HL-60 (cell line): ENCODE data around the gene ARHGAP18.

ENCODE experiments used
- DNase-seq, 2 experiments: peaks; one replicate each; pipeline ENCODE4 v3.0.0-alpha.2; 2010 to 2020; ENCODE audit warnings: low read depth in 1 of 2, low spot score in 1 of 2
- H3K27ac ChIP-seq: fragments of 250-450 bp; sonication (Bioruptor Pico); replicated peaks from 2 replicates; pipeline ENCODE4 v1.5.1; 2020; ENCODE audit warnings: mild to moderate bottlenecking, moderate library complexity
- H3K27me3 ChIP-seq: fragments of 250-450 bp; sonication (Bioruptor Pico); 2 replicates; pipeline ENCODE4 v1.5.1; 2021; ENCODE audit warnings: mild to moderate bottlenecking, moderate library complexity; ENCODE audit not compliant: insufficient read depth, poor library complexity, severe bottlenecking
- H3K4me3 ChIP-seq: replicated peaks from 2 replicates; pipeline ENCODE4 v1.5.1; 2011; ENCODE audit warnings: mild to moderate bottlenecking, control low read depth, low read length; ENCODE audit not compliant: insufficient read depth
- GABPA ChIP-seq: IDR thresholded peaks from 2 replicates; pipeline ENCODE4 v1.6.1; 2012; ENCODE audit warnings: low read depth
- POLR2AphosphoS5 ChIP-seq: IDR thresholded peaks from 2 replicates; pipeline ENCODE4 v1.6.1; 2012; ENCODE audit warnings: low read depth
- SPI1 ChIP-seq: IDR thresholded peaks from 2 replicates; pipeline ENCODE4 v1.6.1; 2012; ENCODE audit warnings: low read depth, mild to moderate bottlenecking, borderline replicate concordance
- TF ChIP-seq, protein P1 (sequence below): IDR thresholded peaks from 2 replicates; pipeline ENCODE4 v1.6.1; 2012; ENCODE audit warnings: low read depth; ENCODE audit not compliant: insufficient replicate concordance
- TF ChIP-seq, protein P2 (sequence below): IDR thresholded peaks from one replicate; pipeline ENCODE4 v1.5.1; 2011; ENCODE audit warnings: low read length, control low read depth, inconsistent platforms; ENCODE audit not compliant: insufficient read depth

Gene ARHGAP18

DNA sequence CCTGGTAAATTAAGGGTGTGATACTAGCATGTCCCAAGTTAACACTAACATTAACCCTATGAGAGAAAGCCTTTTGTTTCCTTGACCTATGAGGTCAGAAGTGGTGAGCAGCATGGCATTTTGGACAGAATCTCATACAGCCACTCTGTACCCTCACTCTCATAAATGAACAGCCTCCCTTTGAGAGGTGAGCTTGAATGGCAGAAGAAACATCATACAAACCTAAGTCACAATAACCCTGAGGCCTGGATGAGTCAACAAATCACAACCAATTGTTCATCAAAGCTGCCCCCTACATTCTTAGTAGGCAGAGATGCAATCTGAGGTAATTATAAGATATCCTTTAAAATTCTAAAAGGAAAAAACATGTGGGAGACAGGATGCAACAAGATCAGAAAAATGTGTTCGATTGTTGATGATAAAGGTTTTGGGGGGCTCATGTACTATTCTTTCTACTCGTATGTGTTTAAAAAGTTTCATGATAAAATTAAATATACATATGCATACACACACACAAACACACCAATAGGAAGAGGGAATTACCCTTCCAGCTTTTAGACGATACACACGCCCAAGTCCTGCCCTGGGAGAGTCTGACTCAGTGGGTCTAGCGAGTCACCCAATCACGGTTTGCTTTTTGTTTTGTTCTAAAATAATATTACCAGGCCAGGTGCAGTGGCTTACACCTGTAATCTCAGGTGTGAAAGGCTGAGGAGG, 117.3 kb downstream of the ARHGAP18 start:
- H3K27me3 ChIP-seq: no peaks in the 10 kb centered on the region
- no peak overlapping the region for H3K27ac ChIP-seq
- TF ChIP-seq GABPA: no peak
- TF ChIP-seq, protein P1, sequence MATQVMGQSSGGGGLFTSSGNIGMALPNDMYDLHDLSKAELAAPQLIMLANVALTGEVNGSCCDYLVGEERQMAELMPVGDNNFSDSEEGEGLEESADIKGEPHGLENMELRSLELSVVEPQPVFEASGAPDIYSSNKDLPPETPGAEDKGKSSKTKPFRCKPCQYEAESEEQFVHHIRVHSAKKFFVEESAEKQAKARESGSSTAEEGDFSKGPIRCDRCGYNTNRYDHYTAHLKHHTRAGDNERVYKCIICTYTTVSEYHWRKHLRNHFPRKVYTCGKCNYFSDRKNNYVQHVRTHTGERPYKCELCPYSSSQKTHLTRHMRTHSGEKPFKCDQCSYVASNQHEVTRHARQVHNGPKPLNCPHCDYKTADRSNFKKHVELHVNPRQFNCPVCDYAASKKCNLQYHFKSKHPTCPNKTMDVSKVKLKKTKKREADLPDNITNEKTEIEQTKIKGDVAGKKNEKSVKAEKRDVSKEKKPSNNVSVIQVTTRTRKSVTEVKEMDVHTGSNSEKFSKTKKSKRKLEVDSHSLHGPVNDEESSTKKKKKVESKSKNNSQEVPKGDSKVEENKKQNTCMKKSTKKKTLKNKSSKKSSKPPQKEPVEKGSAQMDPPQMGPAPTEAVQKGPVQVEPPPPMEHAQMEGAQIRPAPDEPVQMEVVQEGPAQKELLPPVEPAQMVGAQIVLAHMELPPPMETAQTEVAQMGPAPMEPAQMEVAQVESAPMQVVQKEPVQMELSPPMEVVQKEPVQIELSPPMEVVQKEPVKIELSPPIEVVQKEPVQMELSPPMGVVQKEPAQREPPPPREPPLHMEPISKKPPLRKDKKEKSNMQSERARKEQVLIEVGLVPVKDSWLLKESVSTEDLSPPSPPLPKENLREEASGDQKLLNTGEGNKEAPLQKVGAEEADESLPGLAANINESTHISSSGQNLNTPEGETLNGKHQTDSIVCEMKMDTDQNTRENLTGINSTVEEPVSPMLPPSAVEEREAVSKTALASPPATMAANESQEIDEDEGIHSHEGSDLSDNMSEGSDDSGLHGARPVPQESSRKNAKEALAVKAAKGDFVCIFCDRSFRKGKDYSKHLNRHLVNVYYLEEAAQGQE: no peak
- TF ChIP-seq SPI1: no peak
- no peak for TF ChIP-seq POLR2AphosphoS5
- TF ChIP-seq, protein P2, sequence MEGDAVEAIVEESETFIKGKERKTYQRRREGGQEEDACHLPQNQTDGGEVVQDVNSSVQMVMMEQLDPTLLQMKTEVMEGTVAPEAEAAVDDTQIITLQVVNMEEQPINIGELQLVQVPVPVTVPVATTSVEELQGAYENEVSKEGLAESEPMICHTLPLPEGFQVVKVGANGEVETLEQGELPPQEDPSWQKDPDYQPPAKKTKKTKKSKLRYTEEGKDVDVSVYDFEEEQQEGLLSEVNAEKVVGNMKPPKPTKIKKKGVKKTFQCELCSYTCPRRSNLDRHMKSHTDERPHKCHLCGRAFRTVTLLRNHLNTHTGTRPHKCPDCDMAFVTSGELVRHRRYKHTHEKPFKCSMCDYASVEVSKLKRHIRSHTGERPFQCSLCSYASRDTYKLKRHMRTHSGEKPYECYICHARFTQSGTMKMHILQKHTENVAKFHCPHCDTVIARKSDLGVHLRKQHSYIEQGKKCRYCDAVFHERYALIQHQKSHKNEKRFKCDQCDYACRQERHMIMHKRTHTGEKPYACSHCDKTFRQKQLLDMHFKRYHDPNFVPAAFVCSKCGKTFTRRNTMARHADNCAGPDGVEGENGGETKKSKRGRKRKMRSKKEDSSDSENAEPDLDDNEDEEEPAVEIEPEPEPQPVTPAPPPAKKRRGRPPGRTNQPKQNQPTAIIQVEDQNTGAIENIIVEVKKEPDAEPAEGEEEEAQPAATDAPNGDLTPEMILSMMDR: no peak
- H3K4me3 ChIP-seq: no peak overlapping the region
- no peak for DNase-seq

DNA sequence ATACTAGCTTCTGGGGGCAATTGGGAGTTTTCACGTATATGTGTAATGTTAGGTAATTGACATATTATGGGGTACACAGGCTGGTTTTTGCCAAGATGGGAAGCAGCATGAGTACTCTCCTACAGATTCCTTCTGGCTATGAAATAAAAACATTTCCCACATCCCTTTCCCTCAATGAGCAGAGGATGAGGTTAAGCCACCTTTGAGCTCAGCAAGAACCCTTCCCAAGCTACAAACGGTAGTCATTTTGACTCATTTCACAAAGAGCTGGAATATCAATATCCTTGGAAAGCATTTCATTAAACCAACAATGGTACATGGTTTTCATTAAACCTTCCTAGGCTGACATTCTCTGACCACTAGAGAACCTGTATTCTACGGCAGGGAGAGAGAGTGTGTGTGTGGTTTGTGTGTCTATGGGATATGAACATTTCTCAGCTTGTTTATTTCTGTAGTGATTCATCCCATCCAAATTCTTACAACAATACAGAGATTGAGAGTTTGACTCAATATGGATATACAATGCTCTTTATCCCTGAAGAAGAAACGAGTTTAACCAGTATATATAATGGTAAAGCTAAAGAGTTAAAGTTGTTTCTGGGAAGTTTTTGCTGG, 119.5 kb downstream of the ARHGAP18 start:
- no peak overlapping the region for H3K4me3 ChIP-seq
- no peak for DNase-seq
- no peak overlapping the region for H3K27ac ChIP-seq
- no peak for TF ChIP-seq POLR2AphosphoS5
- TF ChIP-seq, protein P1: no peak
- TF ChIP-seq, protein P2: no peak
- TF ChIP-seq GABPA: no peak
- TF ChIP-seq SPI1: no peak
- H3K27me3 ChIP-seq: no peaks in the 10 kb centered on the region

DNA sequence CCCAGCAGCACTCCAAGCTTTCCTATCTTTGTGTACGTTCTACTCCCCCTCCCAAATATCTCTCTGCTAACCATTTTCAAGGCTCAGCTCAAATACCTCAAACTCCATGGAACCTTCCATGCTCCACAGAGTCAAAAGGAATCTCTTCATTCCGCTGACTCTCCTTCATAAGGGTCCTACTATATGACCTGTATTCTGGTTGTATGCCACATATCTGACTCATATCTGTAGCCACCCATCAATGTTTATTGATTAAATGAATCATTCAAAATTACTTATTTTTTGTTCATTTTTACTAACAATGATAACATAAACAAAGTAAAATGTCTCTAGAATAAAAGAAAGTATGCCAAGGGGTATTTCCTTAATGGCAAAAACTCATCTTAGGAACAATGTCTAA, 123.2 kb downstream of the ARHGAP18 start:
- no peak overlapping the region for H3K27ac ChIP-seq
- no peak for DNase-seq
- TF ChIP-seq GABPA: no peak
- TF ChIP-seq, protein P2: no peak
- no peak for TF ChIP-seq SPI1
- H3K4me3 ChIP-seq: no peak overlapping the region
- no peaks in the 10 kb centered on the region for H3K27me3 ChIP-seq

DNA sequence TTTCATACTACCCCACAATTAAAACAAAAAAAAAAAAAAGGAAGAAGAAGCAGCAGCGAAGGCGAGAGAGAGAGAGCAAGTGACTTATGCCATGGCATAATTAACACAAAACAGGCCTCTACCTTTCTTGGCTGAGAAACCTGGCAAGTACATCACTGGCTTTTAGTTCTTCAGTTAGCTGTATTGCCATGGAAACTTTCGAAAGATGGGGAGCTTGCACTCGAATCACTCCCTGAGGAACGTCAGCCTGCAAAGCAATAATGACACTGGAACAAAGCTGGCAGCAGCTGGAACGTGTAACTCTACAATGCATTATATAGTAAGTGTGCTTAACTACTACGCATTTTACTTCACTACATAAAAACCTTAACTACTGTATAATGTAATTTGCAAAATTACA, 126.1 kb downstream of the ARHGAP18 start:
- Histone ChIP-seq H3K27ac (no peak overlapping the region), H3K4me3 (no peak overlapping the region), H3K27me3 (no peaks in the 10 kb centered on the region)
- DNase-seq: no peak
- TF ChIP-seq POLR2AphosphoS5: no peak
- TF ChIP-seq, protein P2: no peak
- TF ChIP-seq SPI1: no peak
- TF ChIP-seq, protein P1: no peak
- TF ChIP-seq GABPA: no peak
